ENCODE measurements around the gene ANKS1B.

- no peak for TF ChIP-seq ZNF274 (IDR thresholded peaks at IDR 0.05; ENCODE audit: low read depth, low read length)
- no peak for TF ChIP-seq YY1 (IDR thresholded peaks at IDR 0.05; ENCODE audit: insufficient read depth, insufficient read length)
- no peak for TF ChIP-seq SUZ12 (IDR thresholded peaks at IDR 0.05; ENCODE audit: extremely low read depth, insufficient read depth, insufficient read length)
Observed at GRCh38 chr12:99712281-99712680, 272.5 kb downstream of the ANKS1B start.
